Medulla oblongata (tissue), 1 donor: Measurements from ENCODE around the gene MAMDC2.

Experiments
- DNase-seq: peaks from one replicate; pipeline ENCODE4 v3.0.0-alpha.2; 2015; ENCODE audit errors: extremely low spot score

The MAMDC2 gene

GRCh38 chr9:70134360-70134759 lies 90.7 kb downstream of the MAMDC2 start:
- DNase-seq: no peak

- DNase-seq: no peak
These were observed 91.5 kb downstream of the MAMDC2 start for GRCh38 chr9:70135176-70135575.

- DNase-seq: no peak
These were observed 93.0 kb downstream of the MAMDC2 start for GRCh38 chr9:70136632-70137031.

GRCh38 chr9:70137577-70137976 lies 93.9 kb downstream of the MAMDC2 start:
- DNase-seq: no peak

DNA sequence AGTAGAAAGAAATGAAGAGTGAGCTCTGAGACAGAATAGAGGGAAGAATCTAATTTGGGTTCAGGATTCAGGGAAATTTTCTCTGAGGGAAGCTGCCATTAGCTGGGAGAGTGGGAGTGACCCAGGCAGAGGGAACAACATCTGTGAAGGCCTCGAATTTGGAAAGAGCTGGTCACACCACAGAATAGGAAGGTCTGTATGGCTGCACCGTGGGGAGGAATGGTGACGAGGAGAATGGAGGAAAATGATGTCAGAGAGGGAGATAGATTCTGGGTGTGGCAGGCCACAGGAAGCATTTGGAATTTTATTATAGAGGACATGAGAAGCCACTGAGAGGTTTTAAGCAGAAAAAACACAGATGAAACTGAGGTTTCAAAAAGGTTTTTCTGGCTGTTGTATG lies 98.5 kb downstream of the MAMDC2 start:
- no peak for DNase-seq

DNA sequence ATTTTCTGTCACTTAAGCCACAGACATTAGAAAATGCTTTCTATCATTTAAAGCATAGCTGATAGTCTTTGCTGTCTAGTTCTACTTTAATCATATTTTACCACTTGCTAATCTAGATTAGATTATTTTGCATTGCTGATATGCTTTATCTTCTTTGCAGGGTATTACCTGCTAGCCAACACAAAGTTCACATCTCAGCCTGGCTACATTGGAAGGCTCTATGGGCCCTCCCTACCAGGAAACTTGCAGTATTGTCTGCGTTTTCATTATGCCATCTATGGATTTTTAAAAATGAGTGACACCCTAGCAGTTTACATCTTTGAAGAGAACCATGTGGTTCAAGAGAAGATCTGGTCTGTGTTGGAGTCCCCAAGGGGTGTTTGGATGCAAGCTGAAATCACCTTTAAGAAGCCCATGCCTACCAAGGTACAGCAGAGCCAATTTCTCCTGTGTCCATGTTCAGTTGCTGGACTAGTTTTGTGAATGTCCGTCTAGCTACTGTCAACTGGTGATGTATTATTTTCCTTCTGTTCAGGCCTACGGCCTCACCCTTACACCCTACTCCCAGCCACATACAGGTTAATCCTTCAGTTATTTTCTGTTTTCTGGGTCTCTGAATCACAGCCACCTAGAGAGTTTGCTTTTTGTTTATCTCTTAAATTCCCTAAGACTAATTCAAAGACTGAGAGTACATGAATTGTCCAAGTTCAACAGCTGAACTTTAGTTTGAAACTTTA lies 99.9 kb downstream of the MAMDC2 start:
- DNase-seq: no peak

GRCh38 chr9:70144131-70144503 lies 100.5 kb downstream of the MAMDC2 start:
- DNase-seq: no peak

GRCh38 chr9:70145981-70146380 lies 102.3 kb downstream of the MAMDC2 start:
- no peak for DNase-seq

GRCh38 chr9:70147196-70147595 lies 103.5 kb downstream of the MAMDC2 start:
- no peak for DNase-seq

DNA sequence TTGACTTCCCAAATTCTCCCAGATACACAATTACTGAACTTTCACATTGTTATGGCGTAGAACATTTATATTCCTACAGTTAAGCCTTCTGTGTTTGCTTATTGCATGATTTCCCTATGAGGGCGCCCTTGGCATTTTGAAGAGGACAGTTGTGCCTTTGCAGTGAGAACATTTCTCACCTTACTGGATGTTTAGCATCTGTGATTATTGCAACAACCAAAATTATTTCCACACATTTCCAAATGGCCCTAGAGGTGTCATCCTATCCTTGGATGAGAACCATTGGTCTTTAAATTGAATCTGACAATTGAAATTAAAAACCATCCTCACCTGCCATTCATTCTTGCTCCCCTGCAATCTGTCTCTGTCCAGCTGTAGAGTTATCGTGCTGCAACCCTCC lies 104.0 kb downstream of the MAMDC2 start:
- DNase-seq: no peak

- DNase-seq: no peak
These were observed 108.7 kb downstream of the MAMDC2 start for GRCh38 chr9:70152350-70152749.

- DNase-seq: no peak
These were observed 113.1 kb downstream of the MAMDC2 start for GRCh38 chr9:70156729-70157128.

GRCh38 chr9:70159630-70160029 lies 116.0 kb downstream of the MAMDC2 start:
- DNase-seq: no peak

DNA sequence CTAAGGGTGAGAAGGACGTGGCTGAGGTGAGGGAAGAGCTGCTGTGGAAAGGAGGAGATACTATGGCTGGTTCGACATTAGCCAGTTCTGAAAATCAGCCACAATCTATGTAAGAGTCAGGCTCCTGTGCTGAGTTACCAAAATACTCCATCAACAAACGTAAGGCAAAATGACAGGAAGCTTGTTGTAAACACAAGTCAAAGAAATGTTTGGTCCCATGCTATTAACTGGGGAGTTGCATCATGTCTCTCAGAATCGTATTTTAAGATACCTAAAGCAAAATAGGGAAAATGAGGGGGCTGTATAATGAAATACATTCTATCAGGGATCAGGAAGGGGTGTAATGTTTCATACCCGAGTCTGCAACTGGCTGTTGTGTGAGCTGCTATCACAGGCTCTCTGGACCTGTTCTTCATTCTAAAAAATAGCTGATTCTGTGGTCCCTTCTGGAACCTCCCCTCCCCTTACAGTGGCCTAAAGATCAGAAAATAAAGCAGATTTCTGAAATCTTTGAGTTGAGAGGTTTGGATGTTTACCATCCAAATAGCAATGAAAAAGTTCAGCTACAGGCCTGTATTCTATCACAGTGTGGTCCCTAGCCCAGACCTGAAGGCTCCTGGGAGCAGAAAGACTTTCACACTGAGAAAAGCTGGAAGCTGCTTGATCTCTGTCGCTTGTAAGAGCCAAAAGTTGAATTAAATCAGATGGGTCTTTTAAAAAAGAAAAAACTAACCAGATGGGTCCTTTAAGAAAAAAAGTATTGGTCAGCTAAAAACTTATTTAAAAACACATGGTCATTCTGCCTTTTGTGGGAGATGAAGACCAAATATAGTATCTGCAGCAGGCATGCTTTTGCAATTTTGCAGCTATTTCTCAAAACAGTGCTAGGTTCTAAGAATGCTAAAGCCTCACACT lies 117.3 kb downstream of the MAMDC2 start:
- no peak for DNase-seq

GRCh38 chr9:70165006-70165602 lies 121.5 kb downstream of the MAMDC2 start:
- no peak for DNase-seq

DNA sequence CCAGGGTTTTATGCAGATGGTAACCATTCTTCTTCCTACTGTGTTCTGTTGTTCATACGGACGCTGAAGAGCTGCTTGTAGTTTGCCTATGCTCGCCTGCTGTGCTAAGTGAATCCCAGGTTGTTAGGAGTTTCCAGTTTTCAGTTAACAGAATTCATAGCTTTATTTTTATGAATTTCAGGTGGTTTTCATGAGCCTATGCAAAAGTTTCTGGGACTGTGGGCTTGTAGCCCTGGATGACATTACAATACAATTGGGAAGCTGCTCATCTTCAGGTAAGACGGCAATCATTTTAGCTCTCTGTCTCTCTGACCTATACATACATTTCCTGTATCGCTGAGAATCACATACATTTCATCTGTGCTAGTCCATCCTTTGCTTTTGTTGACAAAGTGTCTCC lies 124.9 kb downstream of the MAMDC2 start:
- DNase-seq: no peak

GRCh38 chr9:70169222-70169621 lies 125.6 kb downstream of the MAMDC2 start:
- DNase-seq: no peak

- DNase-seq: no peak
These were observed 126.6 kb downstream of the MAMDC2 start for GRCh38 chr9:70170151-70170790.

- DNase-seq: no peak
These were observed 128.9 kb downstream of the MAMDC2 start for GRCh38 chr9:70172532-70172931.

DNA sequence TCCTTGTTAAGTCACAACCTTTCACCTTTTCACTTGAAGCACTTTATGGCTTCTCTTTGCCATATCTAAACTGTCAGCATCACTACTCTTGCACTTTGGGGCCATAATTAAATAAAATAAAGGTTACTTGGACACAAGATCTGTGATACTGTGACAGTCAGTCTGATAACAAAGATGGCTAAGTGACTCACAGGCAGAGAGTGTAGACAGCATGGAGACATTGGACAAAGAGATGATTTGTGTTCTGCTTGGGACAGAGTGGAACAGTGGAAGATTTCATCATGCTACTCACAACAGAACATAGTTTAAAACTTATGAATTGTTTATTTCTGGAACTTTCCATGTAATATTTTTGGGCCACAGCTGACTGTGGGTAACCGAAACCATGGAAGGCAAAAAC lies 133.5 kb downstream of the MAMDC2 start:
- peak; percentile 41 for DNase-seq

- no peak for DNase-seq
These were observed 149.1 kb downstream of the MAMDC2 start for GRCh38 chr9:70192707-70193106.

GRCh38 chr9:70195456-70195855 lies 151.8 kb downstream of the MAMDC2 start:
- DNase-seq: no peak
